HEK293T (cell line): Measurements from ENCODE around the gene C1QL4.

Source experiments
- ARNT ChIP-seq: fragments of 450-650 bp; IDR thresholded peaks from 2 replicates; pipeline ENCODE4 v1.6.1; 2017; ENCODE audit warnings: mild to moderate bottlenecking
- BHLHE40 ChIP-seq: fragments of 450-650 bp; IDR thresholded peaks from 2 replicates; pipeline ENCODE4 v1.6.1; 2016; ENCODE audit warnings: mild to moderate bottlenecking, moderate library complexity, borderline replicate concordance
- ELF4 ChIP-seq: fragments of 450-650 bp; IDR thresholded peaks from 2 replicates; pipeline ENCODE4 v1.6.1; 2017; ENCODE audit warnings: antibody characterized with exemption
- FOXA1 ChIP-seq: fragments of 450-650 bp; IDR thresholded peaks from 2 replicates; pipeline ENCODE4 v1.6.1; 2016; ENCODE audit warnings: mild to moderate bottlenecking
- FOXM1 ChIP-seq: fragments of 450-650 bp; IDR thresholded peaks from 2 replicates; pipeline ENCODE4 v1.6.1; 2017; ENCODE audit warnings: mild to moderate bottlenecking, borderline replicate concordance
- HDGF ChIP-seq: fragments of 450-650 bp; IDR thresholded peaks from 2 replicates; pipeline ENCODE4 v1.6.1; 2017; ENCODE audit warnings: antibody characterized with exemption, borderline replicate concordance
- L3MBTL2 ChIP-seq: fragments of 450-650 bp; conservative IDR thresholded peaks from 2 replicates; pipeline ENCODE4 v1.6.1; 2016; ENCODE audit warnings: mild to moderate bottlenecking
- LEF1 ChIP-seq: fragments of 450-650 bp; IDR thresholded peaks from 2 replicates; pipeline ENCODE4 v1.6.1; 2017; ENCODE audit warnings: mild to moderate bottlenecking, borderline replicate concordance
- NFRKB ChIP-seq: fragments of 450-650 bp; IDR thresholded peaks from 2 replicates; pipeline ENCODE4 v1.6.1; 2016; ENCODE audit warnings: mild to moderate bottlenecking, moderate library complexity
- SP1 ChIP-seq: fragments of 450-650 bp; IDR thresholded peaks from 2 replicates; pipeline ENCODE4 v1.6.1; 2017
- SUZ12 ChIP-seq: fragments of 450-650 bp; IDR thresholded peaks from 2 replicates; pipeline ENCODE4 v1.6.1; 2016; ENCODE audit warnings: mild to moderate bottlenecking
- TARDBP ChIP-seq: fragments of 450-650 bp; IDR thresholded peaks from 2 replicates; pipeline ENCODE4 v1.6.1; 2016
- ZNF384 ChIP-seq: fragments of 450-650 bp; IDR thresholded peaks from 2 replicates; pipeline ENCODE4 v1.6.1; 2016

DNA sequence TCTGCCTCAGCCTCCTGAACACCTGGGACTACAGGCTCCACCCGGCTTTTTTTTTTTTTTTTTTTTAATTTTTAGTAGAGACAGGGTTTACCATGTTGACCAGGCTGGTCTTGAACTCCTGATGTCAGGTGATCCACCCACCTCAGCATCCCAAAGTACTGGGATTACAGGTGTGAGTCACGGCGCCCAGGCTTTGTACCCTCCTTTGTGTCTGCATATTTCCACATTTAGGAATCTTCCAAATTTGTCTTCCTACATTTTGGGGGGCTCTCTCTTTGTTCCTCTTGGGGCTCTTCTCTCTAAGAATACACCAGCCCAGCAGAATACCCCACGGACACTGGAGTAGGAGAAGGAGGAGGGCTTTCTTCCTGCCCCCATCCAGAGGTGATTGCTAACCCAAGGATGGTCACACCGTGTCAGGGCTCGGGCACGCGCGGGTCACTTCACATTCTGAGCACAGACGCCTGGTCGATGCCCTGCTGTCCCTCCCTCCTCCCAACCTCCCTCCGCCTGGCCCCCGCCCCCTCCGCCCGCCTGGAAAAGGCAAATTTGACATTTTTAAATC, 7.6 kb upstream of the C1QL4 start:
- no peak for TF ChIP-seq FOXA1
- no peak for TF ChIP-seq ELF4
- TF ChIP-seq NFRKB: no peak
- TF ChIP-seq HDGF: no peak
- TF ChIP-seq TARDBP: no peak
- TF ChIP-seq LEF1: no peak
- no peak for TF ChIP-seq L3MBTL2
- TF ChIP-seq FOXM1: no peak
- TF ChIP-seq SP1: no peak
- TF ChIP-seq SUZ12: no peak
- no peak for TF ChIP-seq BHLHE40
- TF ChIP-seq ZNF384: no peak
- TF ChIP-seq ARNT: no peak
